H9 (cell line): ENCODE data around the gene TELO2. TPM values are rescaled to one million over a fixed set of nuclear protein-coding genes. Genes with fewer than 3 reads are reported as not detected.
A peak's percentile ranks its signal among the peaks of the same experiment; 100 is the strongest.

Experiments used
- DNase-seq: peaks from one replicate; pipeline ENCODE4 v3.0.0-alpha.2; 2017
- H2AFZ ChIP-seq: one replicate; pipeline ENCODE4 v1.6.1; 2013; ENCODE audit warnings: mild to moderate bottlenecking, low read length, control low read depth, moderate library complexity
- H2AK5ac ChIP-seq: 2 replicates; pipeline ENCODE4 v1.6.1; 2013; ENCODE audit warnings: low read length, control low read depth, mixed read lengths; ENCODE audit not compliant: insufficient read length
- H2BK120ac ChIP-seq: one replicate; pipeline ENCODE4 v1.6.1; 2013; ENCODE audit warnings: low read depth, mild to moderate bottlenecking, low read length, control low read depth, inconsistent platforms; ENCODE audit not compliant: poor library complexity, severe bottlenecking
- H2BK12ac ChIP-seq: 2 replicates; pipeline ENCODE4 v1.6.1; 2013; ENCODE audit warnings: low read length, control low read depth, mixed read lengths, low read depth; ENCODE audit not compliant: insufficient read length
- H2BK15ac ChIP-seq: 2 replicates; pipeline ENCODE4 v1.6.1; 2013; ENCODE audit warnings: low read depth, low read length, control low read depth
- H2BK20ac ChIP-seq: one replicate; pipeline ENCODE4 v1.6.1; 2013; ENCODE audit warnings: low read depth, mild to moderate bottlenecking, low read length, control low read depth, inconsistent platforms; ENCODE audit not compliant: poor library complexity, severe bottlenecking
- H2BK5ac ChIP-seq: 2 replicates; pipeline ENCODE4 v1.6.1; 2013; ENCODE audit warnings: low read length, control low read depth, mixed read lengths; ENCODE audit not compliant: insufficient read length
- H3K14ac ChIP-seq: 2 replicates; pipeline ENCODE4 v1.6.1; 2013; ENCODE audit warnings: low read length, control low read depth; ENCODE audit not compliant: insufficient read depth
- H3K18ac ChIP-seq: 2 replicates; pipeline ENCODE4 v1.6.1; 2013; ENCODE audit warnings: low read depth, mild to moderate bottlenecking, mixed read lengths, low read length, control low read depth; ENCODE audit not compliant: insufficient read length
- H3K23ac ChIP-seq: 2 replicates; pipeline ENCODE4 v1.6.1; 2013; ENCODE audit warnings: low read length, control low read depth, mixed read lengths, low read depth; ENCODE audit not compliant: insufficient read length
- H3K23me2 ChIP-seq: 2 replicates; pipeline ENCODE4 v1.6.1; 2013; ENCODE audit warnings: low read depth, mild to moderate bottlenecking, mixed read lengths, low read length, control low read depth; ENCODE audit not compliant: insufficient read length, poor library complexity, severe bottlenecking
- H3K27ac ChIP-seq: 2 replicates; pipeline ENCODE4 v1.5.1; 2013; ENCODE audit warnings: low read length, control low read depth, mixed read lengths, low read depth; ENCODE audit not compliant: insufficient read length
- H3K27me3 ChIP-seq: 2 replicates; pipeline ENCODE4 v1.6.1; 2013; ENCODE audit warnings: low read length, control low read depth, inconsistent platforms; ENCODE audit not compliant: insufficient read depth
- H3K4ac ChIP-seq: 2 replicates; pipeline ENCODE4 v1.6.1; 2013; ENCODE audit warnings: low read depth, mild to moderate bottlenecking, control low read depth, inconsistent platforms, low read length, moderate library complexity
- H3K4me1 ChIP-seq: 2 replicates; pipeline ENCODE4 v1.6.1; 2013; ENCODE audit warnings: low read length, control low read depth, inconsistent platforms; ENCODE audit not compliant: insufficient read depth
- H3K4me2 ChIP-seq: 2 replicates; pipeline ENCODE4 v1.6.1; 2013; ENCODE audit warnings: low read length, control low read depth, mixed read lengths; ENCODE audit not compliant: insufficient read length, insufficient read depth
- H3K56ac ChIP-seq: 2 replicates; pipeline ENCODE4 v1.6.1; 2013; ENCODE audit warnings: low read depth, mild to moderate bottlenecking, mixed read lengths, low read length, control low read depth; ENCODE audit not compliant: insufficient read length
- H3K79me1 ChIP-seq: 2 replicates; pipeline ENCODE4 v1.6.1; 2013; ENCODE audit warnings: low read depth, mild to moderate bottlenecking, moderate library complexity, low read length, control low read depth, inconsistent platforms; ENCODE audit not compliant: insufficient read depth, poor library complexity, severe bottlenecking
- H3K79me2 ChIP-seq: 2 replicates; pipeline ENCODE4 v1.6.1; 2013; ENCODE audit warnings: low read length, control low read depth, inconsistent platforms; ENCODE audit not compliant: insufficient read depth
- H3K9ac ChIP-seq: 2 replicates; pipeline ENCODE4 v1.6.1; 2013; ENCODE audit warnings: low read length, control low read depth, mixed read lengths; ENCODE audit not compliant: insufficient read length; ENCODE audit errors: extremely low read depth
- H3K9me3 ChIP-seq: one replicate; pipeline ENCODE4 v1.6.1; 2013; ENCODE audit warnings: low read depth, low read length, inconsistent platforms; ENCODE audit not compliant: control insufficient read depth
- H3T11ph ChIP-seq: one replicate; pipeline ENCODE4 v1.6.1; 2013; ENCODE audit warnings: mild to moderate bottlenecking, low read length, control low read depth, inconsistent platforms
- H4K20me1 ChIP-seq: one replicate; pipeline ENCODE4 v1.6.1; 2013; ENCODE audit not compliant: control insufficient read depth, insufficient read length, insufficient read depth
- H4K5ac ChIP-seq: 2 replicates; pipeline ENCODE4 v1.6.1; 2013; ENCODE audit warnings: low read depth, mild to moderate bottlenecking, mixed read lengths, low read length, control low read depth; ENCODE audit not compliant: insufficient read length
- H4K8ac ChIP-seq: replicated peaks from 2 replicates; pipeline ENCODE4 v1.6.1; 2013; ENCODE audit warnings: low read length, control low read depth, mixed read lengths, low read depth; ENCODE audit not compliant: insufficient read length
- H4K91ac ChIP-seq: 2 replicates; pipeline ENCODE4 v1.6.1; 2013; ENCODE audit warnings: low read depth, mild to moderate bottlenecking, moderate library complexity, mixed read lengths, low read length, control low read depth; ENCODE audit not compliant: insufficient read length
- H3K27ac Mint-ChIP-seq, 3 experiments: 2 replicates in 2 of 3; 3 replicates in 1 of 3; pipeline ENCODE4 v1.8.0; 2020 to 2021; ENCODE audit warnings: mixed read lengths in 3 of 3, mild to moderate bottlenecking in 1 of 3, moderate library complexity in 1 of 3
- H3K27me3 Mint-ChIP-seq: 2 replicates; pipeline ENCODE4 v1.8.0; 2021; ENCODE audit warnings: low read depth, mild to moderate bottlenecking, moderate library complexity, mixed read lengths
- H3K36me3 Mint-ChIP-seq, 3 experiments: 2 replicates in 2 of 3; 3 replicates in 1 of 3; pipeline ENCODE4 v1.8.0; 2020 to 2021; ENCODE audit warnings: low read depth in 3 of 3, mixed read lengths in 3 of 3; ENCODE audit not compliant: insufficient read depth in 1 of 3
- H3K4me1 Mint-ChIP-seq, 2 experiments: 2 replicates each; pipeline ENCODE4 v1.8.0; 2020; ENCODE audit warnings: mixed read lengths in 2 of 2
- H3K4me3 Mint-ChIP-seq, 2 experiments: 2 replicates in 1 of 2; 3 replicates in 1 of 2; pipeline ENCODE4 v1.8.0; 2020 to 2021; ENCODE audit warnings: mild to moderate bottlenecking in 2 of 2, mixed read lengths in 2 of 2, moderate library complexity in 1 of 2
- H3K9me3 Mint-ChIP-seq, 2 experiments: 2 replicates in 1 of 2; 3 replicates in 1 of 2; pipeline ENCODE4 v1.8.0; 2020; ENCODE audit warnings: mild to moderate bottlenecking in 2 of 2, mixed read lengths in 2 of 2, moderate library complexity in 1 of 2
- WGBS: extraction: QIAGEN DNeasy Blood & Tissue Kit; methylation state at CpG from one replicate; pipeline ENCODE4 v1.1.7; 2013; ENCODE audit warnings: missing lambda C conversion rate, low lambda C conversion rate, mixed read lengths; ENCODE audit not compliant: insufficient read length; ENCODE audit errors: extremely low coverage; 5-methylcytosine and 5-hydroxymethylcytosine counted together
- total RNA-seq: library from RNA; stranded (reverse); gene quantifications from 2 replicates; pipeline ENCODE4 v1.2.1, GENCODE V29; 2021
- TF ChIP-seq, protein P1 (sequence below): fragments of 200-600 bp; sonication (generic); conservative IDR thresholded peaks from 3 replicates; pipeline ENCODE4 v1.8.0; 2021; ENCODE audit warnings: antibody characterized with exemption, mild to moderate bottlenecking

Gene TELO2
- total RNA-seq, 1 experiment from 2014 or later = 98.9 TPM

DNA sequence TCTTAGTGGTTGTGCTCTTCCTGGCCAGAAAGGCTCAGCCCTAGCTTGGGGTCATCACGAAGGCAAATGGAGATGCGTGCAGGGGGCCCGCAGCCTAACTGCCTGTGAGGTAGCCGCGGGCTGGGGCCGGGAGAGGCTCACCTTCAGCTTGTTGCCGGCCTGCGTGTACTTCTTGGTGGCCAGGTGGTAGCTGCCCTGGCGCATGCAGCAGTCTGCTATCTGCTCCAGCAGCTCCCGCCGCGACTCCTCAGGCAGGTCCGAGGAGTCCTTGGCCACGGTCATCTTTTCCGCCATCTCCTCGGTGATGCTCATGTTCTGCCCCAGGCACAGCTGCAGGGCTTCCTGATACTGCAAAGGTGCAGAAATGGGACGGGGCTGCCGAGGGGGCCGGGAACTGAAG lies 27.3 kb downstream of the TELO2 start:
- Histone ChIP-seq H2BK20ac (no peak overlapping the region), H4K20me1 (no peaks in the 10 kb centered on the region), H4K8ac (no peak overlapping the region), H3K27ac (no peak overlapping the region), H3K27me3 (no peaks in the 10 kb centered on the region), H3K4me2 (no peak overlapping the region), H2BK5ac (no peak overlapping the region), H3K14ac (no peak overlapping the region), H2AK5ac (no peak overlapping the region), H3K79me1 (no peaks in the 10 kb centered on the region), H3K23me2 (no peaks in the 10 kb centered on the region), H2AFZ (no peak overlapping the region), H3K56ac (no peak overlapping the region), H2BK15ac (no peak overlapping the region), H2BK120ac (no peak overlapping the region), H3K4ac (no peak overlapping the region), H3T11ph (no peak overlapping the region), H3K4me1 (no peaks in the 10 kb centered on the region), H3K18ac (no peak overlapping the region), H3K9me3 (no peaks in the 10 kb centered on the region), H3K23ac (no peak overlapping the region), H2BK12ac (no peak overlapping the region), H4K5ac (no peak overlapping the region), H3K79me2 (no peaks in the 10 kb centered on the region), H3K9ac (no peak overlapping the region), H4K91ac (no peak overlapping the region)
- TF ChIP-seq, protein P1, sequence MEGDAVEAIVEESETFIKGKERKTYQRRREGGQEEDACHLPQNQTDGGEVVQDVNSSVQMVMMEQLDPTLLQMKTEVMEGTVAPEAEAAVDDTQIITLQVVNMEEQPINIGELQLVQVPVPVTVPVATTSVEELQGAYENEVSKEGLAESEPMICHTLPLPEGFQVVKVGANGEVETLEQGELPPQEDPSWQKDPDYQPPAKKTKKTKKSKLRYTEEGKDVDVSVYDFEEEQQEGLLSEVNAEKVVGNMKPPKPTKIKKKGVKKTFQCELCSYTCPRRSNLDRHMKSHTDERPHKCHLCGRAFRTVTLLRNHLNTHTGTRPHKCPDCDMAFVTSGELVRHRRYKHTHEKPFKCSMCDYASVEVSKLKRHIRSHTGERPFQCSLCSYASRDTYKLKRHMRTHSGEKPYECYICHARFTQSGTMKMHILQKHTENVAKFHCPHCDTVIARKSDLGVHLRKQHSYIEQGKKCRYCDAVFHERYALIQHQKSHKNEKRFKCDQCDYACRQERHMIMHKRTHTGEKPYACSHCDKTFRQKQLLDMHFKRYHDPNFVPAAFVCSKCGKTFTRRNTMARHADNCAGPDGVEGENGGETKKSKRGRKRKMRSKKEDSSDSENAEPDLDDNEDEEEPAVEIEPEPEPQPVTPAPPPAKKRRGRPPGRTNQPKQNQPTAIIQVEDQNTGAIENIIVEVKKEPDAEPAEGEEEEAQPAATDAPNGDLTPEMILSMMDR = no peak
- Mint-ChIP-seq H3K27me3 (no peaks in the 10 kb centered on the region), H3K4me1 (no peaks in the 10 kb centered on the region), H3K4me3 (no peak overlapping the region), H3K9me3 (no peaks in the 10 kb centered on the region; a peak in 1 of 5 replicates), H3K27ac (0 out of 7 replicates have a peak overlapping the region, but pooled peaks of 1 of the 3 experiments have one; percentile 15), H3K36me3 (peaks cover 0 to 11% (median 1%) of the 10 kb centered on the region in 3 experiments; a peak in 3 of 7 replicates)
- WGBS = no CpG with 5 or more reads among the region's 19 CpGs
- no peak for DNase-seq
